GM18508 (cell line): ENCODE data around the gene DNAJC18.
"Not testable (repeated sequence)": the region's sequence is repeated elsewhere in the genome, so short reads cannot be mapped to it uniquely, and the experiment has no call there.

Experiments
- ATAC-seq: cut with Tn5 transposase; IDR thresholded peaks from one replicate; pipeline ENCODE4 v1.9.1; 2021; ENCODE audit warnings: moderate number of reproducible peaks; ENCODE audit not compliant: insufficient read depth, unreplicated experiment

Gene DNAJC18

DNA sequence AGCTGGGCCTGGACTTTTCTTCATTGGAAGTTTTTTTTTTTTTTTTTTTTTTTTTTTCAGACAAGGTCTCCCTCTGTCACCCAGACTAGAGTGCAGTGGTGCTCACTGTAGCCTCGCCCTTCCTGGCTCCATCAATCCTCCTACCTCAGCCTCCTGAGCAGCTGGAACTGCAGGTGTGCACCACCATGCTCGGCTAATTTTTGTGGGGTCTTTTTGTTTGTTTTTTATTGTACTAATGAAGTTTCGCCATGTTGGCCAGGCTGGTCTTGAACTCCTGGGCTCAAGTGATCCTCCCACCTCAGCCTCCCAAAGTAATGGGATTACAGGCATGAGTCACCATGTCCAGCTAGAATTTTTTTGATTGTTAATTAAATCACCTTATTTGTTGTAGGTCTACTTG lies 3.6 kb downstream of the DNAJC18 start:
- no peak for ATAC-seq

DNA sequence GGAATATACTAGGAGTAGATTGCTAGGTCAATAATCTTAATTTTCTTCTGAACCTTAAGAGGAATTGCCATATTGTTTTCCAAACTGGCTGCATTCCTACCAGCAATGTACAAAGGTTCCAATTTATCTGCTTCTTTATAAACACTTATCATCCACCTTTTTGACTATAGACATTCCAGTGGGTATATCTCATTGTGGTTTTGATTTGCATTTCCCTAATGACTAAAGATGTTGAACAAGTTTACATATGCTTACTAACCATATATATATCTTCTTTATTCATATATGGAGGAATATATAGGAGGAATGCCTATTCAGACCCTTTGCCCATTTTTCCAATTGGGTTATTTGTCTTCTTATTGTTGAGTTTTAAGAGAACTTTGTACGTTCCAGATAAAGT lies 7.6 kb downstream of the DNAJC18 start:
- no peak for ATAC-seq

DNA sequence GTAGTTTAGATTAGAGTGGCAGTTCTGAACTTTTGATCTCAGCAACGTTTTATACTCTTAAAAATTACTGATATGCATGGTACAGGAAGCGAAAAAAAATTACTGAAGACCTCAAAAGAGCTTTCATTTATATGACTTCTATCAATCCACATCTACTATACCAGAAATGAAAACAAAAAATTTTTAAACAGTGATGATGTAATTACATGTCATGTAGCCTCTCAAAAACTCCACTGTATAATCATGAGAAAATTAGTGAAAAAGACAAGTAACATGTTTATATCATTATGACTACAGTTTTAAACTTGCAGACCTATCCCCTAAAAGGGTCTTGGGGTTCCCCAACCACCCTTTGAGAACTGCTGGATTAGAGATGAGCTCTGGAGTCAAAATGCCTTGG lies 9.3 kb downstream of the DNAJC18 start:
- no peak for ATAC-seq

DNA sequence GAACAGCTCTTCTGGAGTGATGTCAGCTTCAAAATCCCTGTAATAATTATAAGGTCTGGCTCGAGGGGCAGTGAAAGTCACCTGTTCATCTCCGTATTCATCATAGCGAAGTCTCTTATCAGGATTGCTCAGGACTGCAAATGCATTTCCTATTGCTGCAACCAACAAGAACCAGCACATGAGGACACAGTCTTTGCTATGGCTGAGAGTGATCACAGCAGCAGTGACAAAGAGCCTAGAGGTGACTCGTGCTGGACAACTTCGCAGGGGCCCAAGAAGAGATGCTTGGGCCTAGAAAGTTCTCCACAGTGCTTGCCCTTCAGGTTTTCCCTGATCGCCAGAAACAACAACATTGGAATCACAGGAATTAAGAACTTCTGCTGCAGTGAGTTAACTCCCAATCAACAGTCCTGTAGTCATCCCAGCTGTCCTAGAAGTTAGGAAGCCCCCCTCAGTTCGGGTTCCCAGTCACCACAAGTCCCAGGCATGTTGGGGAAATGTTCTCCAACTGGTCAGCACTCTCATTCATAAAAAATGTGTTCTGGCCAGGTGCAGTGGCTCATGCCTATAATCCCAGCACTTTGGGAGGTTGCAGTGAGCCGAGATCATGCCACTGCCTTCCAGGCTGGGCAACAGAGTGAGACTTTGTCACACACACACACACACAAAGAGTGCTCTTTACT lies 13.0 kb downstream of the DNAJC18 start:
- no peak for ATAC-seq

DNA sequence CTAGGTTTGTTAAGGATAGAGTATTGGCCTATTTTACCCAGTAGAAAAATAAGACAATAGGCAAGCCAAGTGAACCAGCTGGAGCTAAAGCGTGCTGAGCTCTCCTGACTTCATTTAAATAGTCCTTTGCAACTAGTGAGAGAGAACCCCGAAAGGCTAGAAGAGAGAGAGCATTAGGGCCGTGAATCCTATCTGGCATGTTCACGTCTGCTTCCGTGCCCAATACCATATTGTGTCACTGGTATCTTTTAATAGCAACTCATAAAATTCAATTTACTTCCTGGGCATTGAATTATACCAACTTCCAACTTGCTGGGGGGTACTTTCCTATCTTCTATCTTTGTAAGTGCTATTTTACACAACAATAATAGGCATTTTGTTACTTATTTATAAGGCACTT lies 13.8 kb downstream of the DNAJC18 start:
- ATAC-seq = no peak

DNA sequence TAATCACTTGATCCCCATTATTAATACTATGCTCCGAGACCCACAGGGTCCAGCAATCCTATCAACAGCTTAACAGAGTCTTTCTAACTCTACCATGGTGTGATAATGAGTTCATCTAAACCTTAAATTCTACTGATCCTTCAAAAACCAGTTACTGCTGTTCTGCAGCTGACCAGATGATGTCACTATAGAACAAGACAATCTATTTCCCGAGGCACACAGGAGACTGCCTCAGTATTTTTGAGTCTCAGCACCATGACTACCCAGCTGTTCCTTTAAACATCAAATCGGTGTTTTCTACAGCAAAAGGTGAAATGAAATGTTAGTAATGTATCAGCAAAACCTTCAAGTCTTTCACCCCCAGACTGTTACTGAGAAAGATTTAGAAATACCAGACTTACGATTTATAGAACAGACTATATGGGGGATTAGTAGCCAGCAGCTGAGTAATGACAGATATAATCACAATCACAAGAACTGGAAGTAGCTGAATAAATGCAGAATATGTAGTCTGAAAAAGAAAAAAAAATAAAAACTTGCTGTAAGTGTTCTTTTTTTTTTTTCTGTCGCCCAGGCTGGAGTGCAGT lies 16.9 kb downstream of the DNAJC18 start:
- no peak for ATAC-seq

DNA sequence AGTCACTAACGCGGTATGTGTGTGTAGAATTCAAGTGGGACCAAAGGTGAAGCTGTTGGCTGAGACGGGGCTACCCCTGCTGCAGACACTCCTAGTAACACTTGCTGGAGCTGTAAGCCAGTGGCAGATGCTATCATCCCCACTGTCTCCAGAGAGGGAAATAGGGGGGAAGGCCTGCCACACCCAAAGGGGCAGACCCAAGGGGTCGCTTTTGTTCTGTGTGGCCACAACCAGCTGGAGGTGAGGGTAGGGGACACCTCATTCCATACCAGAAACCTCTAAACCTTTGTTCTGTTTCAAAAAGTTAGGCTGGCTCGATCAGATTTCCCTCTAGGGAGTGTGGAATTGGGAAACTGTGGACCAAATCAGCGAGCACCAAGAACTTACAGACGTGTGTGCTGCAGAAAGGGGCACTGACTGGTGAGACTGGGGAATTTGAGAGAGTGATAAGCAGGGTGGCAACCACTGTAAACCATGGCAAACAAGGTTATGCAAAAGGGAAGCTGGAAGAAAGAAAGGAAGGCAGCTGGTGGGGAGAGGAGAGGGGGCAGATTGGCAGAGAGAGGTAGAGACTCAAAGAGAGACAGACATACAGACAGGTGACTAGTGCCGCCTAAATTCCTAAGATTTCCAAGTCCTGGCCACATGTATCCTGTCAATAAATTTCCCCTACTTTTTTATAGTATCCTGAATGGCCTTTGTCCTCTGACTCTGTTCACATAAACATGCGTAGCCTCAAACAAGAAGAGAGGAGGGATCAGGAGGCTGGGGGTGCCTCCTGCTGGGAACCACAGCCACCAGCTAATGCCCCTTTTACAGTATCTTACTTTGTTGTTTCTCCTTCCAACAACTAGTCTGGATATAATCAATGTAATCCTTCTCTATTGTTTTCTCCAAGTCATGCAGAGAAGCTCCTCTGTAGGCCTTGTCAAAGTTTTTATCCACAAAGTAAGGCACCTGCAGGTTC lies 19.8 kb downstream of the DNAJC18 start:
- ATAC-seq = no peak

DNA sequence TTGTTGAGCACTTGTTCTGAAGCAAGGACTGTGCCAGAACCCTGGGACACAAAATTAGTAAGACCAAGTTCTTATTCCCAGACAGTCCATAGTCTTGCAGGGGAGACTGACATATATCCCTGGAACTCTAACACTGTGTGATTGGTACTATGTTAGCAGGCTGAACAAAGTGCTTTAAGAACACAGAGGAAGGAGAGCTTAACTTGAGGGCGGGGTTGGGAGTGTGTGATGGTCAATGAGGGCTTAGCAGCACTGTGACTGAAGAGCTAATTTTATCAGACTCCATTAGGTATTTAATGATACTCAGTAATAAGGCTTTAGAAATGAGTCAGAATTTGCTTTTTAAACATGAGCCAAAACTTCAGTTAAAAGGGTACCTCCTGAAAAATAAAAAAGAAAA lies 20.5 kb downstream of the DNAJC18 start:
- ATAC-seq = no peak

DNA sequence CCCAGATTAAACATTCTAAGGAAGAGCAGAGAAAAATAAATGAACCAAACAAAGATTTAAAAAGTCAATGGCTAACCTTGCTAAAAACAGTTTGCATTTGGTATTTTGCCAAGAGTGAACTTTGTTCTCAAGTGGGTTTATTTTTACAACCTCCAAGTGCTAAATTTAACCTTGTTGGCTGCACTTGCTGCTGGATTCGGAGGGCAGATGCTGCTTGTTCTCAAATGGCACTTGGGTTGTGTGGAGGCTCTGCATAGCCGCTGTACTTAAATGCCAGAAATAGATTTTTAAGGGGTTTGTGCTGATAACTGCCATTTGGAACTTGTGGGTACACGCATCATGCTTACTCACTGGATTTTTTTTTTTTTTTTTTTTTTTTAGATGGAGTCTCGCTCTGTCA lies 22.1 kb downstream of the DNAJC18 start:
- ATAC-seq = no peak

DNA sequence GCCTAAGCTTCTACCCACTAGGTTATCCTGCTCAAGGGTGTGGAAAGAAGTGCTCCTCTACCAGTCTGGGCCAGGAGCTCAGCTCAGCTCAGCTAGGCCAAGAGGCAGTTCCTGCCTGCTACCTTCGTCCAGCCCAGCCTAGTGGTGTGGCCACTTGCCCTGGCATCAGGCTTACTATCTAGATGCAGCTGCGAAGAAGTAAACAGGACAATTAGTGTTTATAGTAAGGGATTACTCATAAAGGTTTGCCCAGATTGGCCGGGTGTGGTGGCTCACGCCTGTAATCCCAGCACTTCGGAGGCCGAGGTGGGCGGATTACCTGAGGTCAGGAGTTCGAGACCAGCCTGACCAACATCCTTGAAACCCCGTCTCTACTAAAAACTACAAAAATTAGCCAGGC lies 22.7 kb downstream of the DNAJC18 start:
- no peak for ATAC-seq

DNA sequence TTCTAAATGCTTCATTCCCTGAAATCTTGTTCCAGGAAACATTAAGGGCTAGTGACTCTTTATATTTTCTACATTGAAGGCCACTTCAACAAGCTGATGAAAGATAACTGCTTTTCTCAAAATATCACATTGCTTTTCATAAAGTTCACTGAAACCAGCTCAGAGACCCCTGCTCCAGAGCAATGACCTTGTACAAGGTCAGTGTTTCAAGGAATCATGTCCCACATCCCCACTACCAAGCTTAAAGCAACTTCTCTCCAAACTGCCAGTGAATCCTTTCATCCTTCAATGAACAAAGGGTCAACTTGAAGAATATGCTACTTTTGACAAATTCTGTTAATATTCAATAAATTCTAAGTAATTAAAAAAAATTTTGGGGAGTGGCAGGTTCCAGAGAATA lies 23.5 kb downstream of the DNAJC18 start:
- ATAC-seq = no peak

DNA sequence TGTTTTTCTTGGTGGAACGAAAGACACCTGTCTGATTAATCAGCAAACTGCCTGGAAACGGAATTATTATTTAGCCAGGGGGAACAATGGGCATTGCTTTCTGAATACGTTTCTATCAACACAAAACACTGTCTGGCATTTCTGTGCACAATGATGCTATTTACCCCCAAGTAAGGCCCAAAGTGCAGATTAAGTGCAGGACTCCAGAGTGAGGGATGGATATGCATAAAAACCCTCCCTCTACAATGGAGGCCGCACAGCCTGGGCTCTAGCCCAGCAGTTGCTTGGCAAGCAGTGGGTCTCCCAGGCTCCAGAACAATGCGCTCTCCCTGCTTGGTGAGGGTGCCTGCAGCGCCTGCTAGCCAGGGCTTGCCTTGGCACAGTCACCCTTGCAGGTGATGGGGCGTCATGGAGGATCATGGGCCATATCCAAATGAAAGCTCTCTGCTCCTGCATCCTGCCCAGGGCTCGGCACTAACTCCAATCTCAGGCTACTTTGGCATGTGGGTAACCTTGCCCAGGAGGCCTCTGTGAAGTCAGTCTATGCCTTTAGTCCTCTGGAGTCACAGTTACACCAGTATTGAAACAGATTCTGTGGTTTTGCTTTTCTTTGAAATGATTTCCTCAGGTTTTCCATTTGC lies 24.0 kb downstream of the DNAJC18 start:
- ATAC-seq = no peak

DNA sequence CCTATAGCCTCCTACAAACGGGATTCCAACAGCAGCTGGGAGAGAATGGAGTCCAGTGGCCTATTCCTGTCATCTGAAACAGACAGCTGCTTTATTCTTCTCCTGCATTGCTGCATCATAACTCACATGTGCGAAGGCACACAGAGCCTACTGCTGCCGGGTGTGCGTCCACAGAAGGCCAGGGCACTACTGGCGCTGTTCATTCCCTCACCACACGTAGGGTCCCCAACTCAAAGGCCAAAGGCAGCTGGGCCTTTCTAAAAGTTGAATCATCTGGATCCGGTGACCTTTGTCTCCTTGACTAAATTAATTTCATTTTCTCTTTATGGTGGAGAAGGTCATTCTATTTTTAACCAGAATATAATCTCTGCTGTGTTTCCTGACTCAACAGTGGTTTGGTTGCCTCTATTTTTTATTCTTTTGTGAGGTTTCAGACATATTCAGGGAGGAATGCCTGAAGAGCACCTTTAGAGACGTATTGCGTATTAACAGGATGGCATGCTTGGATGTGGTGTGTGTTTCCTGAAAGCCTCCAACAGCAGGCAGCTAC lies 24.7 kb downstream of the DNAJC18 start:
- ATAC-seq = no peak

DNA sequence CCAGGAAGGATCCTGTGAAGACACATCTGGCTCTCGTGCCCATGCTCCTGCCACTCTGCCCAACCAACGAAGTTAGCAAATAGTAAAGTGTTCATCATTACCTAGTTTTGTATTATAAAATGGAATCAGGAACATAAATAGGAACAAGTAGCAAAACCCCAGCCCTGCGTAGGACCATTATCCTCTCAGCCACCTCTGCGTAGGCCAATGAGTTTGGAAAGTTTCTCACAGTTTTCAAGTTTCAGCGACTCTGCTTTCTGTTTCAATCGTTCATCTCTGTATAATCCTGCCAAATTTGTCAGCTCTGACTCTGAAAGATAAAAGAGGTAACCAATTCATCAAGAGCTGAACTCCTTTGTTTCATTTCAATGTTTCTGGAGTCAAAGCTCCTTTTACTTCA lies 25.4 kb downstream of the DNAJC18 start:
- no peak for ATAC-seq

DNA sequence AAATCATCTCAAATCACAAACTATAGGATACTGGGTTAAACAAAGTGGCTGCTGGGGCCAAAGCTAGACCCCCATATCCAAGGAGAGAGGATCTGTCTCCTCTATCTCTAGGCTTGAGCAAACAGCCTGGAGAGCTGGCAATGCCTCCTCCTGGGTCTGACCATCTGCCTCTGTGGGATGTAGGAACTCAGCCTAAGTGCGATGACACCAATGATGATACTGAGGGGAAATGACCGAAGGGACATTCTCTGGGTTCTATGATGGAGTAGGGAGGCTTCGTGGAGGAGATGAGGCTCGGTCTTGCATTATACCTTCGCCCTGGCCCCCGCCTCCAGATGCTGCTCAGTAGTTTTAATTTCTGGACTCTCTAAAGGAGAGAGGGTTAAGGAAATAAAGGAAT lies 26.2 kb downstream of the DNAJC18 start:
- ATAC-seq = no peak

DNA sequence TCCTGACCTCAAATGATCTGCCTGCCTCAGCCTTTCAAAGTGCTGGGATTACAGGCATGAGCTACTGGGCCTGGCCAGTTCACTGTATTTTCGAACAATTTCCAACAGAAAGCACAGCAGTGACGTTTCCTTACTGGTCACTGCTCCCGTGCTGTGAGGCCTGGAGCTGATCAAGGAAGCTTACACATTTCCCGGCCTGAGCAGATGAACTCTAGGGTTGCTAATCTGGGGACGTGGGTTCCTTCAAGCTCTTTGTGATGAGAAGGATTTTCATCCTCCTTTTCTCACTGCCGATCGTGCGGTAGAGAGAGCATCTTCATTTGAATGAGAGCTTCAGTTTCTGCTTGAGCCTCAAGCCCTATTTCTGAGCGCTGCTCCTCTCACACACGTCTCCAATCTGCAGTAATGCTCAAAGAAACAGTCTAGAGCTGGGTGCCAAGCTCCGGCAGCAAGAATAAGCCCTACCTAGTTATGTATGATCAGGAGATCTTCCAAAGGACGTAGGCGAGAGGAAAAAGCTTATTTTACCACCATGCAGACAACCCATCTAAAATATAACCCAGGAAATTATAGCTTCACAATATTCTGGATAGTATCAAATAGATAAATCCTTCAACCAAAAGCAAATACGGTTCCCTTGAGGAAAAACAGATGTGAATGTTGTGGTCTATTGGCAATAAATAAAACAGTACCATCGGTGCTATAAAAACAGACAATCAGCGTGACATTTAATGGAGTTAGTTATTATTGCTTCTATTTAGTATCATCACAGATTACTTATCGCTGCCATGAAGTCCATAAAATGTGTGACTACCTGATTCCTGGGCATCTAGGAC lies 28.1 kb downstream of the DNAJC18 start:
- no peak for ATAC-seq

DNA sequence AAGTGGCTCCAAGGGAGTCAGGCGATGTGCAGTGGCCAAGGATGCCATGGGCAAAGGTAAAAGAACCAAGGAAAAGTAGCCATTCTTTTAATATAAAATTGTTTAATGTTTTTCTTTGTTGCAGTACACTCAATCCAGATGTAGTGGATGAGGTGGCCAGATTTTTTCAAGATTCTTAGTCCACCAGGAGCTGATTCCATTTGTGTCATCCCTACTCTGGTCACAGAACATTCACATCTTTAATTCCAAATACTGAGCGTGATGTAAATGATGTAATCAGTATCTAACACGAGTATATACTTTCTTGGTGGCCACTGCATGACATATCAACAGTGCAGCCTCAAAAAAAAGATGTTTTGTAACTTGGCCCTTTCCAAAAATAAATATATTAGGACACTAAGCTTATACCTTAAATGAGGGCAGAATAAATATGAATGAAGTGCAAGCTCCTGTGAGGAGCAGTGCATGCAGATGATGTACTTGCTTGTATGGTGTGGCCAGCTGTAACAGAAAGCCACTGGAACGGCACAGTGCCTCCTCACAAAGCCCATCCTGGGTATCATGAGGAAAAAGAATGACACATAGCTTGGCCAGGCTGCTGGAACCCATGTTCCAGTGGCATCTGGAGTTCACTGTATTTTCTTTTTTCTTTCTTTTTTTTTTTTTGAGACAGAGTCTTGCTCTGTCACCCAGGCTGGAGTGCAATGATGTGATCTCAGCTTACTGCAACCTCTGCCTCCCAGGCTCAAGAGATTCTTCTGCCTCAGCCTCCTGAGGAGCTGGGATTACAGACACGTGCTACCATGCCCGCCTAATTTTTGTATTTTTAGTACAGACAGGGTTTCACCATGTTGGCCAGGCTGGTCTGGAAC lies 29.0 kb downstream of the DNAJC18 start:
- no peak for ATAC-seq

DNA sequence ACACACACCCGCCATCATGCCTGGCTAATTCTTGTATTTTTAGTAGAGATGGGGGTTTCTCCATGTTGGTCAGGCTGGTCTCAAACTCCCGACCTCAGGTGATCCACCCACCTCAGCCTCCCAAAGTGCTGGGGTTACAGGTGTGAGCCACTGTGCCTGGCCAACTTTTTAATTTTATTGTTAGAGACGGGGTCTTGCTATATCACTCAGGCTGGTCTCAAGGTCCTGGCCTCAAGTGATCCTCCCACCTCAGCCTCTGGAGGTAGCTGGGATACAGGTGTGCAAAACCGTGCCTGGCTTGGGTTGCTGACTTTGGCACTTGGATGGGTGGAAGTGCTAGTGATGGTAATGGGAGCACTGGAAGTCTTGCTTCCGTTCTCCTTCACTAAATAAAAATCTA lies 30.2 kb downstream of the DNAJC18 start:
- not testable (repeated sequence) for ATAC-seq

DNA sequence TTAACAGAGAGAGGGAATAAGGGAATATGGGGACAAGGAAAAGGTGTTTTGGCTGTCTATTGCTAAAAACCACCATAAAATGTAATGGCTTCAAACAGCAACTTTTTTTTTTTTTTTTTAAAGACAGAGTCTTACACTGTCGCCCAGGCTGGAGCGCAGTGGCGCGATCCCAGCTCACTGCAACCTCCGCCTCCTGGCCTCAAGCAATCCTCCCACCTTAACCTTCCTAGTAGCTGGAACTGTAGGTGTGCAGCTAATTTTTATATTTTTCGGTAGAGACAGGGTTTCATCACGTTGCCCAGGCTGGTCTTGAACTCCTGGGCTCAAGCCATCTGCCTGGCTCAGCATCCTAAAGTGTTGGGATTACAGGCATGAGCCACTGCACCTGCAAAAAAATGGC lies 31.1 kb downstream of the DNAJC18 start:
- ATAC-seq = no peak
